HEK293T (cell line): ENCODE data around the gene NHLRC2.

Experiments used
- BHLHE40 ChIP-seq: fragments of 450-650 bp; IDR thresholded peaks from 2 replicates; pipeline ENCODE4 v1.6.1; 2016; ENCODE audit warnings: mild to moderate bottlenecking, moderate library complexity, borderline replicate concordance
- HDGF ChIP-seq: fragments of 450-650 bp; IDR thresholded peaks from 2 replicates; pipeline ENCODE4 v1.6.1; 2017; ENCODE audit warnings: antibody characterized with exemption, borderline replicate concordance
- TARDBP ChIP-seq: fragments of 450-650 bp; IDR thresholded peaks from 2 replicates; pipeline ENCODE4 v1.6.1; 2016

DNA sequence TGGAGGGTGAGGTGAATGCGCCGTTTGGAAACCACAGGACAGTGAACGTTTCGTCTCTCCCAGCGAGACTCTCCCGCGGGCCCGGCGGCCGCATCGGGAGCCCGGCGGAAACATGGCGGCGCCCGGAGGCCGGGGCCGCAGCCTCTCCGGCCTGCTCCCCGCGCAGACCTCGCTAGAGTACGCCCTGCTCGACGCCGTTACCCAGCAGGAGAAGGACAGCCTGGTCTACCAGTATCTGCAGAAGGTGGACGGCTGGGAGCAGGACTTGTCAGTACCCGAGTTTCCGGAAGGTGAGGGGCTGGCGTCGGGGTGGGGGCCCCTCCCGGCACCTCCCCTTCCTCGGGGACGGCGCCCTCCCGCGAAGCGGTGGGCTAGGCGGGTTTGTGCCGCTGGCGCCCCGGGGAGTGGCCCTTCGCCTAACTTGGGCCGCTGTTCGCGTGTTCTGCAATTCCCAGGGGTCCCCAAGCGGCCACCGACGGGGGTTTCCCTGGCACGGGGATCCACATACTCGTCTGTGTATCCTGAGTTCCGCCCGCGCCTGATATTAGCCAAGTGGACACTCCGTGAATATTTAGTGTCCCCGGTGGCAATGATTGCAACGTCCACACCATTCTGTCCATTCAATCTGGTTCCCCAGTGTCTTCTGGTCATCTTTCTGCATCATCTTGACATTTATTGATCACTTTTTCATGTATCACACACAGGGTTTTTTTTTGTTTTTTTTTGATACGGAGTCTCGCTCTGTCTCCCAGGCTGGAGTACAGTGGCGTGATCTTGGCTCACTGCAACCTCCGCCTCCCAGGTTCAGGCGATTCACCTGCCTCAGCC, 514 bp downstream of the NHLRC2 start:
- no peak; the same call in 1 of the 2 replicates for TF ChIP-seq TARDBP
- no peak for TF ChIP-seq HDGF
- TF ChIP-seq BHLHE40 = no peak
